RWPE2 (cell line): Measurements from ENCODE around the gene CFAP65.

Experiments used
- ATAC-seq: fragments of 200-7000 bp; cut with Tn5 transposase; 3 replicates; pipeline ENCODE4 v1.9.1; 2021; ENCODE audit warnings: low read depth
- DNase-seq: peaks from one replicate; pipeline ENCODE4 v3.0.0-alpha.2; 2020; ENCODE audit warnings: low spot score
- H3K27ac ChIP-seq: fragments of 450-650 bp; 2 replicates; pipeline ENCODE4 v1.5.1; 2017; ENCODE audit warnings: mild to moderate bottlenecking; ENCODE audit not compliant: poor library complexity, severe bottlenecking
- H3K27me3 ChIP-seq: fragments of 250-450 bp; sonication (Bioruptor Pico); 2 replicates; pipeline ENCODE4 v1.5.1; 2021; ENCODE audit warnings: mild to moderate bottlenecking, moderate library complexity; ENCODE audit not compliant: insufficient read depth, poor library complexity, severe bottlenecking
- H3K36me3 ChIP-seq: fragments of 250-450 bp; sonication (Bioruptor Pico); 2 replicates; pipeline ENCODE4 v1.5.1; 2020; ENCODE audit warnings: low read depth, mild to moderate bottlenecking, moderate library complexity
- H3K4me1 ChIP-seq: fragments of 250-450 bp; sonication (Bioruptor Pico); 2 replicates; pipeline ENCODE4 v1.5.1; 2021; ENCODE audit warnings: mild to moderate bottlenecking, moderate library complexity; ENCODE audit not compliant: insufficient read depth, poor library complexity, severe bottlenecking
- H3K4me3 ChIP-seq: fragments of 250-450 bp; sonication (Bioruptor Pico); 2 replicates; pipeline ENCODE4 v1.5.1; 2021; ENCODE audit warnings: mild to moderate bottlenecking, moderate library complexity; ENCODE audit not compliant: severe bottlenecking
- H3K9me3 ChIP-seq: fragments of 250-450 bp; sonication (Bioruptor Pico); 2 replicates; pipeline ENCODE4 v1.5.1; 2021; ENCODE audit warnings: mild to moderate bottlenecking, moderate library complexity; ENCODE audit not compliant: severe bottlenecking
- CTCF ChIP-seq: fragments of 450-650 bp; IDR thresholded peaks from one replicate; pipeline ENCODE4 v1.5.1; 2017; ENCODE audit warnings: mild to moderate bottlenecking, moderate library complexity; ENCODE audit not compliant: poor library complexity, severe bottlenecking

The CFAP65 gene

GRCh38 chr2:218992703-218993344 lies 48.5 kb downstream of the CFAP65 start:
- TF ChIP-seq CTCF: no peak
- Histone ChIP-seq H3K4me3 (peak overlapping the region; percentile 21), H3K27me3 (peaks cover 77% of the 10 kb centered on the region), H3K27ac (no peak overlapping the region), H3K4me1 (no peaks in the 10 kb centered on the region), H3K9me3 (no peaks in the 10 kb centered on the region), H3K36me3 (no peaks in the 10 kb centered on the region)
- no peak for DNase-seq
- peak; percentile 13 for ATAC-seq

GRCh38 chr2:218992196-218992595 lies 49.1 kb downstream of the CFAP65 start:
- Histone ChIP-seq H3K36me3 (no peaks in the 10 kb centered on the region), H3K9me3 (no peaks in the 10 kb centered on the region), H3K4me3 (no peak overlapping the region), H3K27me3 (peaks cover 84% of the 10 kb centered on the region), H3K4me1 (no peaks in the 10 kb centered on the region), H3K27ac (no peak overlapping the region)
- ATAC-seq (no peak), DNase-seq (no peak)
- TF ChIP-seq CTCF: no peak

GRCh38 chr2:218991674-218992168 lies 49.6 kb downstream of the CFAP65 start:
- no peak for DNase-seq
- ATAC-seq: no peak
- Histone ChIP-seq H3K4me1 (no peaks in the 10 kb centered on the region), H3K36me3 (no peaks in the 10 kb centered on the region), H3K27ac (no peak overlapping the region), H3K4me3 (no peak overlapping the region), H3K27me3 (peaks cover 88% of the 10 kb centered on the region), H3K9me3 (no peaks in the 10 kb centered on the region)
- TF ChIP-seq CTCF: no peak

GRCh38 chr2:218990612-218991011 lies 50.7 kb downstream of the CFAP65 start:
- DNase-seq: peak; percentile 19
- Histone ChIP-seq H3K4me1 (no peaks in the 10 kb centered on the region), H3K4me3 (no peak overlapping the region), H3K9me3 (no peaks in the 10 kb centered on the region), H3K36me3 (no peaks in the 10 kb centered on the region), H3K27me3 (peaks cover 96% of the 10 kb centered on the region), H3K27ac (no peak overlapping the region)
- ATAC-seq: no peak
- TF ChIP-seq CTCF: no peak

- H3K9me3 ChIP-seq: no peaks in the 10 kb centered on the region
- no peak for TF ChIP-seq CTCF
- no peaks in the 10 kb centered on the region for H3K4me1 ChIP-seq
- DNase-seq (peak; percentile 42), ATAC-seq (no peak)
- no peaks in the 10 kb centered on the region for H3K36me3 ChIP-seq
- H3K27ac ChIP-seq: no peak overlapping the region
- peaks cover 96% of the 10 kb centered on the region for H3K27me3 ChIP-seq
- no peak overlapping the region for H3K4me3 ChIP-seq
Observed at GRCh38 chr2:218990052-218990451, 51.3 kb downstream of the CFAP65 start.
